ENCODE results near the gene KIAA1549.
A peak's percentile ranks its signal among the peaks of the same experiment; 100 is the strongest.

Gene KIAA1549

DNA sequence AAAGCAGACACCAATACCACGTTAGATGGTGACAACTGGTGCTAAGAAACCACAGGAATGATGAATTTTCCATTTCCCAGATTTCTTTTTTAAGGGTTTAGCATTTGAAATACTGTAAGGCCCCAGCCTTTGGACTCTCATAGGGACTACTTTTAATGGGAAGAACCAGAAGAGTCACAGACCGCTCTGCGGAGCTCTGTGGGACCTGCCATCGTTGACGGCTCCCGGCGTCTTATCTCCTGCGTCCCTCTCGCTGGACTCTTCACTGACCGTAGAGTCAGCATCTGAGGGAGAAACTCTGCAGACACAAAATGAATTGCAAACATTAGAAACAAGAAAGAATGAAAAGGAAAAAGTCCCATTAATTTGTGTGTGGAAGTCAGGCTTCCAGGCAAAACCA lies 101.8 kb downstream of the KIAA1549 start:
- DNase-seq = no peak

- DNase-seq = no peak
Observed at GRCh38 chr7:138878856-138879255, 102.3 kb downstream of the KIAA1549 start.

DNA sequence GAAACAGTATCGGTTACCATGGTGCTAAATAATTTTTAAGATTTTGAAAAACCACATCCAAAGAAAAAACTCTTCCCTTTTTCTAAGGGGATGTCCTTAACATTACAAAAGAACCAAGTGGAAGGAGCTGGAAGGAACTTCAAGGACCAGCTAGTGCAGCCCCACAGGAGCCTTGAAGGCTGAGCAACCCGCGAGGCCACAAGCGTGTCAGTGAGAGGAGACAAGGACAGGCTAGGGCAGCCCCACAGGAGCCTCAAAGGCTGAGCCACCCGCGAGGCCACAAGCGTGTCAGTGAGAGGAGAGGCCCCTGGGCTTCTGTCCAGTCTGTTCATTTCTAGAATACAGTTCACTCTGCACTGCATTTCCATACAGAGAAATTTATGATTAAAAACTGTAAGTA lies 103.1 kb downstream of the KIAA1549 start:
- no peak for DNase-seq

GRCh38 chr7:138876326-138876725 lies 104.9 kb downstream of the KIAA1549 start:
- DNase-seq = no peak

GRCh38 chr7:138875794-138876193 lies 105.4 kb downstream of the KIAA1549 start:
- DNase-seq = no peak

DNA sequence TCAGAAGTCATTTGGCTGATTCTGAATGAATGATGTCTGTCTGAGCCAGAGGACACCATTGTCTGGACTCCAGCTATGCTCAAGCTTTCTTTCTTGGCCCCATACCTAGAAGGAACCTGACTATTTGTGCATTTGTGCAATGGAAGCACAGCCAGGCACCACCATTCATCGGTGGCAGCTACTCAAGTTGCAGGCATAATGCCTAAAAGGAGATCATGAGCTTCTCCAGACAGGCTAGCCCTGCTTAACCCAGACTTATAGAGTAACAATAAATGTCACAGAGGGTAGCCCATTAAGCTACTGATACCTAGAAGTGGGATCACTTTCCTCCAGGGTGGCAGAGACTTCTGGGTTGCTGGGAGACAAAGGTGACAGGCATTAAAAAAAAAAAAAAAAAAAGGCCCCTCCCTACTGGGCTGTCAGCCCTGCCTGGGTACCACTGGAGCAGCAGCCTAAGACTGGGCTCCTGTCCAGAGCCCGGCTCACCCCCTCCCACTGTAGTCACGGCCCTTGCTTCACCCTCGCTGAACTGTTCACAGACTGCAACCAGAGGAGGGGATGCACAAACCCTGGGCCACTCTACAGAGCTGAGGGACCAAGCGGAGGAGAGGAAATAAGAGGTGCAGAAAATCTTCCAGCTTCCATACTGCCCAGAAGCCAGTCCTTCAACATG lies 107.8 kb downstream of the KIAA1549 start:
- DNase-seq = no peak

GRCh38 chr7:138872576-138872975 lies 108.6 kb downstream of the KIAA1549 start:
- no peak for DNase-seq

DNA sequence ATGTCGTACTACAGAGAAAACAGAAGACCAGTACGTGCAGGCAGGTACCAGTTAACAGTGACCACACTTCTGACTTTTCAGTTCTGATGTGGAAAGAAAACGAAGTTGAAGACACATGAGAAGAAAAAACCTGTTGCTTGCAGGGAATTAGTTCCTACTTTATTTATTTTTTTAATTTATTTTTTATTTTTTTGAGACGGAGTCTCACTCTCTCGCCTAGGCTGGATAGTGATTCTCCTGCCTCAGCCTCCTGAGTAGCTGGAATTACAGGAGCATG lies 109.4 kb downstream of the KIAA1549 start:
- DNase-seq = no peak

DNA sequence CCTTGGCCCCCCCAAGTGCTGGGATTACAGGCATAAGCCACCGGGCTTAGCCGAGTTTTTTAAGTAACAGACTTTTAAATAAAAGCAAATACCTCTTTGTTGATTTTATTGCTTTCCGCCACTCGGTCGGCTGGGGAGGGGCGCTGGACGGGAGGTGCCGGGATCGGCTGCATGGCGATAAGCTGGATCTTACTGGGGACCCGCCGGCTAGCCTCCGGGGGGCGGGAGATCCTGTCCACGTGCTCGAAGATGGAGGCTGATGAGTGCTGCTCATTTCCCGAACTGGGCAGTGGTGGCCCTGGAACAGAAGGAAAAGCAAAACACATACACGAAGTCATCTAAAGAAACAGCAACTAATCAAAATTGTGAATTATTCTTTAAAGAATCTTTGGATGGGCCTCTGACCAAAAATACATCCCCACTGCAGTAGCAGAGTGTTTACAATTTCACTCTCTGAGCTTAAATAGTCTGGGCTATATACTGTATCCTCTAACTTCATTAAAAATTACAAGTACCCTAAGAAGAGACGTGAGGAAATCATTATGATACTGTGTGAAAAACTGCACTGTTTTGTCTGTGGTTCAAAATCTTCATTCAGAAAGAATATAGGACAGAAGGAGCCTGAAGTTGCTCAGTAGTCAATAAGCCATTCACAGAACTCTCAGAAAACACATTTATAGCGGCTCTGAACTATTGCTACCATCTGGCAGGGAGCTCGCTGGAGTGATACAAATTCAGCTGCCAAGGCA lies 110.0 kb downstream of the KIAA1549 start:
- no peak for DNase-seq

DNA sequence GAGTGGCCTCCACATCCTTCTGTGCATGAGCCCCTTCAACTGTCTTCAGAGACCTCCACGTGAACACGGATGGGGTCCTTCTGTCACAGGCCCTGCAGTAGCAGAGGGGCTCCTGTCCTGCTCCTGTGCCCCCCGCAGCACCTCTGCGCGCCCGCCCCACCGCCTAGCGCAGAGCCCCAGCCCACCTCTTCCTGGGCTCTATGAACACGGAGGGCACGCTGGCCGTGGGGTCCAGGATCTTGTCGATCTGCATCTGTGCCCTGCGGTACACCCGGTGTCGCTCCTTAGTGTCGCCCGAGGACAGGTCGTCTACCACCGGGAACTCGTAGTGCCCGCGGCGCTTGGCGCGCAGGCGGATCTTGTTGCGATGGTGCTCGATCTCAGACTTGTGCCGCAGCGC lies 111.8 kb downstream of the KIAA1549 start:
- no peak for DNase-seq

DNA sequence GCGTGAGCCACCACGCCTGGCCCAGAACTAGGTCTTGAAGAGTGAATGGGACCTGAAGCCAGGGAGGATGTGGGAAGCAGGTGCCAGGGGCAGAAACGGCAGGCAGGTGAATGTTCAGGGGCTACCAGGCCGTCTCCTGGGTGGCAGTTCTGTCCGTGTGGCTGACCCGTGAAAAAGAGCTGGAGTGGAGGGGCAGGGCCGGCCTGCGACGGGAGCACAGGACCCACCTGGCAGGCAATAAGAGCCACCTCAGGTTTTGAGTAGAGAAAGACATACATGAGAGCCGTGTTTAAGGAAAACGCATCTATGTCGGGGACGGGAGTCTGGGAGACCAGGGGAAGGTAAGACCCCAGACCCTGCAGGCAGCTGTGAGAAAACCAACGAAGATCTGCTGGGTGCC lies 112.5 kb downstream of the KIAA1549 start:
- DNase-seq = no peak

DNA sequence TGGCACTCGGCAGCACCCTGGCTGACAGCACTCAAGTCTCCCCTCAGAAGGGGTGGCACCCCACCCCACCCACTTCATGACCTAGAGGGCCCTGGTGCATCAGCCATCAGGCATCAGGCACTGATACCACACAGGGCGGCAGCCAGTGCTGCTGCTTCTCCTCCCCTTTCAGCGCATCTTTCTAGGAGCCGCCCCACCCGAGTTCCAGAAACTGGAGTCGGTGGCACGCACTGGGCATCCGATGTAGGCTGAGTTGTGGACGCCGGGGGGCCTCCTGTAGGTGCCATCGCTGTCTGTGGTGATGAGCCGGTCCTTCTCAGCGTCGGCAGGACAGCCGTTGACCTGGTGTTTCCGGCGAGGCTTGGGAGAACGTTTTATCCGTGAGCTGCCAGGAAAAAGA lies 113.4 kb downstream of the KIAA1549 start:
- no peak for DNase-seq

GRCh38 chr7:138866353-138866752 lies 114.8 kb downstream of the KIAA1549 start:
- DNase-seq = no peak

DNA sequence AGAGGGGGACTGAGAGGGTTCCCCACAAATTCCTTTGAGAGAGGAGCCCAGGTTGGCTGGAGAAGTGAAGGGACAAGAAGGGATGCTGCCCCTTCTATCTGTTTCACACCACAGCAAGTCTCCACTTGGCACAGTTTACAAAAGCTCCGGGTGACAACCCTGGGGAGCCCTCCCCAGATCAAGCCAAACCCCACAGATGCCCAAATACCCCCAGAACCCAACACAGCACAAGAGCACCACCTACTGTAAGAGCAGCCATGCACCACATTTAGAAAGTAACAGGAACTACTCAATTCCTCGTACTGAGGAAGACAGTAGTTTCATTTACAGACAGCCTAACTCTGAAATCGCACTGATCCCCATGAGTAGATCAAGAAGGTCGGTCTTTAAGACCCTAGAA lies 115.3 kb downstream of the KIAA1549 start:
- peak in 1 of 2 experiments; percentile 36 for DNase-seq

DNA sequence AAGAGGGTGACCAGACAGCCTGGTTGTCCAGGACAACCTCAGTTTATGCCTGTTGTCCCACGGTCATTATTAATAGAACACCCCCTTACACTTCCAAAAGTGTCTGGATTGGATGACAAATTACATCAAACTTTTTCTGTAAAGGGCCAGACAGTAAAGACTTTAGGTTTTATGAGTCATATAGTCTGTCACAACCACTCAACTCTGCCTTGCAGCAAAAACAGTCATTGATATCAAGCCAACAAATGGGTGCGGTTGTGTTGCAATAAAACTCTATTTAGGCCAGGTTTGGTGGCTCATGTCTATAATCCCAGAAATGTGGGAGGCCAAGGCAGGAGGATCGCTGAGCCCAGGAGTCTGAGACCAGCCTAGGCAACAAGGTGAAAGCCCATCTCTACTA lies 116.5 kb downstream of the KIAA1549 start:
- DNase-seq = no peak

DNA sequence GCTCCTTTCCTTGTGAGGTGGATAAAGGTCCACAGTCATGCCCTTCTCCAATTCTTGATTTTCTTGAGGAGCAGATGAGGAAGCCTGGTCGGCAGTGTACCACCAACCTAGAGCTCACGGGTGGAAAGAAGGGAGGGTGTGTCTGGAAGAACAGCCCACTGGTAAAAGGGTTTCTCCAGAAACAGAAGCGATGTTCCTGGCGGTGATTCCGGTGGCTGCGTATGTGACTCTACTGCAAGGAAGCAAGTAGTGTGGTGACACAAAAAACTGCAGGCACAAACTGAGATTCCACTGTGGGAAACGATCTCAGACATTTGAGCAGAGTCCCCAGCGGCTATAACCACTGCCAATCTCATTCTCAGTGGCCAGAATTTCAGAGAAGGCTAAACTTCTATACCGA lies 117.3 kb downstream of the KIAA1549 start:
- no peak for DNase-seq

DNA sequence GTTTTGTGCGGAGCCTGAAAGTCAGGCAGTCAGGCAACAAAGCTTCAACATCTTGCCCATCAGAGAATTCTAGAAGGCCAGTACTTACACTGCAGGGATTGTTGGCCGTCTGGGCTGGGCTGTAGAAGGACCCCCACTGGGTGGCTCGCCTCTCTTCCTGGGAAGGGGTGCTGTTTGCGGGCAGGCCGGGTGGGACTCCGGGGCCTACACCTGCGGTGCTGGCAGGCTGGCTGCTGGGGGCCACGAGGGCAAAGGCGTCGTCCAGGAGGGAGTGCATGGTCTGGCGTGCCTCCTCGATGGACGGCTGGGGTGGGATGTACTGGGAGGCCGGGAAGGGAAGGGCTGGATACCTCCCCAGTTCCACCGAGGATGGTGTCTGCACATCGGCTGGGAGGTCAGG lies 120.1 kb downstream of the KIAA1549 start:
- DNase-seq = no peak

GRCh38 chr7:138857728-138858127 lies 123.5 kb downstream of the KIAA1549 start:
- no peak for DNase-seq

- no peak for DNase-seq
Observed at GRCh38 chr7:138854115-138854645, 127.0 kb downstream of the KIAA1549 start.

DNA sequence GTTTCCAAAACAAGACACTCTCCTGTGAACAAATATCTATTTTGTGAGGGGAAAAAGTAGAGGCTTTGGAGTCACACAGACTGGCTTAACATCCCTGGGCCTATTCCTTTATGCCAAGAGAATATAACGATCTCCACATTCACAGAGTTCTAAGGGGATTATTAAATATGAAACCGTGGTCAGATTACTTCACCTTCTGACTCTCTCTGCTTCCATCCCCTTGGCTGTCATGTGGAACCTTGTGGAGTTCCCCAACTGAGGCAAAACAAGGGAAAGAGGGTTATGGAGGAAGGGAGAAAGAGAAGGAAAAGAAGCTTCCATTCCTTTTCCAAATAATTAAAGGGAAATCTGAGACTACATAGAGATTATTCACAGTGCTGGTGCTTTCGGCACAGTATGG lies 127.7 kb downstream of the KIAA1549 start:
- no peak for DNase-seq

DNA sequence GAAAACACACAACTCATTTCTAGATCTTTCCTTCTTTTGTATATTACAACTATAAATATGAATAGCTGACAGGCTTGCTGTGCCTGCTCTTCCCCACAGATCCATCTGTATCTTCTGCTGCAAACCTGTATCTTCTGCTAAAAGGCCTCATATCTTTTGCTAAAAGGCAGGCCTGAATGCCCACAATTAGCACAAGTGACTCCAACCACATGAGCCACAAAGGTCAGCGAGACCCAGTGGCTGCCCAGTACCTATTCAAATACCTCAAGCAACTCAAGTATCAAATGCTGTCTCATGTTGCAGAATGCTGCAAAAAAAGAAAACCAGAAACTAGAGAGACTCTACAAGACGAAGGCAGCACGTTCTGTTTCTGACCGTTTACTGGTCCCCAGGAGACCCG lies 128.7 kb downstream of the KIAA1549 start:
- no peak for DNase-seq

- no peak for DNase-seq
Observed at GRCh38 chr7:138849701-138850100, 131.5 kb downstream of the KIAA1549 start.

- no peak for DNase-seq
Observed at GRCh38 chr7:138848056-138848980, 132.9 kb downstream of the KIAA1549 start.

DNA sequence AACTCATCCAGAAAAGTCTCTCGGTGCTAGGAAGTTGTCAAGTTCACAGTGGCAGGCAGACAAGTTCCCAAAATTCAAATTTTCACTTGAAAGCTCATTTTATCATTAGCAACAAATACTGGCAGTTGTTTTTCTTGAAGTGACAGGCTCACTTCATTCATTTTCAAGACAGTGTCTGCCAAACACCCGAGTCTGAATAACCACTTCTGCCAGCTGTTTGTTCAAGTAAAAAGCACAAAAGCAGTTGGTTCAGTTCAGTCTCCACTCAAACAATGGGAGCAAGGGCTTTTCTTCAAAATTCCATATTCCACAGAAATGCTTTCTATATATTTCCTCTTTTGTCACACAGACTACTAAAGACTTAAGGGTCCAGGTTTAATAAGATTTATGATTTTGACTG lies 135.5 kb downstream of the KIAA1549 start:
- DNase-seq = no peak
